IPS DF 6.9 (cell line): ENCODE measurements around the gene ZNF726.
"Not testable (repeated sequence)": the region's sequence is repeated elsewhere in the genome, so short reads cannot be mapped to it uniquely, and the experiment has no call there.

Experiments used
- DNase-seq: peaks from one replicate; pipeline ENCODE4 v3.0.0-alpha.2; 2013; ENCODE audit warnings: low read depth, low spot score
- H3K27ac ChIP-seq: one replicate; pipeline ENCODE4 v1.5.1; 2013; ENCODE audit warnings: low read length, control low read depth
- H3K27me3 ChIP-seq: 2 replicates; pipeline ENCODE4 v1.6.1; 2013; ENCODE audit warnings: mild to moderate bottlenecking, low read length; ENCODE audit not compliant: control insufficient read depth, insufficient read depth
- H3K36me3 ChIP-seq: 2 replicates; pipeline ENCODE4 v1.6.1; 2013; ENCODE audit warnings: low read length; ENCODE audit not compliant: control insufficient read depth, insufficient read depth
- H3K4me1 ChIP-seq: 2 replicates; pipeline ENCODE4 v1.6.1; 2013; ENCODE audit warnings: low read length; ENCODE audit not compliant: control insufficient read depth, insufficient read depth
- H3K4me3 ChIP-seq: 2 replicates; pipeline ENCODE4 v1.5.1; 2013; ENCODE audit warnings: mild to moderate bottlenecking, low read length
- H3K9me3 ChIP-seq: 2 replicates; pipeline ENCODE4 v1.6.1; 2013; ENCODE audit warnings: low read length, inconsistent platforms; ENCODE audit not compliant: control insufficient read depth, insufficient read depth
- WGBS: extraction: QIAGEN DNeasy Blood & Tissue Kit; methylation state at CpG from one replicate; pipeline ENCODE4 v1.1.7; 2013; ENCODE audit warnings: mixed read lengths, missing lambda C conversion rate; ENCODE audit not compliant: insufficient read length, insufficient coverage; 5-methylcytosine and 5-hydroxymethylcytosine counted together

Gene ZNF726

GRCh38 chr19:23932878-23933277 lies 18.2 kb downstream of the ZNF726 start:
- Histone ChIP-seq H3K36me3 (0 out of 2 replicates have a peak, but pooled peaks cover 2% of the 10 kb centered on the region), H3K9me3 (peaks cover 8% of the 10 kb centered on the region), H3K27me3 (no peaks in the 10 kb centered on the region; the same call in 1 of the 2 replicates), H3K4me3 (no peak overlapping the region), H3K27ac (no peak overlapping the region), H3K4me1 (no peaks in the 10 kb centered on the region)
- no peak for DNase-seq
- no CpG with 5 or more reads among the region's 1 CpG for WGBS

GRCh38 chr19:23937031-23937430 lies 22.3 kb downstream of the ZNF726 start:
- H3K36me3 ChIP-seq, DNase-seq, H3K27ac ChIP-seq, H3K9me3 ChIP-seq, H3K27me3 ChIP-seq, H3K4me1 ChIP-seq, H3K4me3 ChIP-seq: not testable (repeated sequence)
- no CpG with 5 or more reads among the region's 29 CpGs for WGBS

DNA sequence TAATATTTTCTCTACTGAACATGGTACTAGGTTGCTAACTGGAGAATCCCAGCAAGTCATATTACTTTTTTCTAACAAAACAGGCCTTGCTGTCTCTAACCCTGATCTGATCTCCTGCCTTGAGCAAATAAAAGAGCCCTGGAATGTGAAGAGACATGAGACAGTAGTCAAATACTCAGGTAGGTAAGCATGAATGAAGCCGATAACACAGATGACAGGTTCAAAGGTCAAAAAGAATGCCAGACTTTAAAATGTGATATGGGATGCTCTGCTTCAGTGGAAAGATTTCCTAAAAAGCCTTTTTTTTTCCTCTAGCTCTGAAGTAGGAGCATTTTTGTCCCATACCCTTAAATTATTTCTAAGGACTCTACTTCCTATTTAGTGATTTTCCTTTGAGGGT lies 28.7 kb downstream of the ZNF726 start:
- no peak overlapping the region for H3K27ac ChIP-seq
- no peaks in the 10 kb centered on the region for H3K36me3 ChIP-seq
- WGBS: no CpG with 5 or more reads among the region's 1 CpG
- DNase-seq: no peak
- H3K9me3 ChIP-seq: no peaks in the 10 kb centered on the region
- H3K4me3 ChIP-seq: no peak overlapping the region
- no peaks in the 10 kb centered on the region for H3K4me1 ChIP-seq
- H3K27me3 ChIP-seq: no peaks in the 10 kb centered on the region

DNA sequence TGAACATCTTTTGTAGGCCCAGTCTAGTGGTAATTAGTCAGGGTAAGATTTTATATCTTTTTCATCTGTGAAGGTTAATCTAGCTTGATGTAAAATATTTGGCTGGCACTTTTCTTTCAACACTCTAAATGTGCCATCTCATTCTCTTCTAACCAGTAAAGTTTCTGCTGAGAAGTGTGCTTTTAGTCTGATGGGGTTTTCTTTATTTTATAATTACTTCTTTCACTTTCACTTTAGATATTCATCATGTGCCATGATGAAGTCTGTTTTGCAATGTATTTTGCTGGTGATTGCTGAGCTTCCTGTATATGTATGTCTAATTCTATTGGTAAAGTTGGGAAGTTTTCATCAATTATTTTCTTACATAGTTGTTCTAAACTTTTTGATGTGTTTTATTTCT lies 31.9 kb downstream of the ZNF726 start:
- H3K9me3 ChIP-seq: no peaks in the 10 kb centered on the region
- DNase-seq: no peak
- H3K4me3 ChIP-seq: no peak overlapping the region
- no peak overlapping the region for H3K27ac ChIP-seq
- H3K36me3 ChIP-seq: no peaks in the 10 kb centered on the region
- no peaks in the 10 kb centered on the region for H3K4me1 ChIP-seq
- no peaks in the 10 kb centered on the region for H3K27me3 ChIP-seq

GRCh38 chr19:23949611-23950010 lies 34.9 kb downstream of the ZNF726 start:
- Histone ChIP-seq H3K27me3 (no peaks in the 10 kb centered on the region), H3K27ac (no peak overlapping the region), H3K4me3 (no peak overlapping the region), H3K36me3 (no peaks in the 10 kb centered on the region), H3K9me3 (no peaks in the 10 kb centered on the region), H3K4me1 (no peaks in the 10 kb centered on the region)
- DNase-seq: no peak
- WGBS: no CpG with 5 or more reads among the region's 2 CpGs

- Histone ChIP-seq H3K27me3 (no peaks in the 10 kb centered on the region), H3K4me1 (no peaks in the 10 kb centered on the region), H3K9me3 (no peaks in the 10 kb centered on the region), H3K27ac (no peak overlapping the region), H3K36me3 (no peaks in the 10 kb centered on the region), H3K4me3 (no peak overlapping the region)
- no CpG with 5 or more reads among the region's 5 CpGs for WGBS
- DNase-seq: no peak
Observed at GRCh38 chr19:23956051-23956450, 41.4 kb downstream of the ZNF726 start.

GRCh38 chr19:23957660-23958281 lies 43.1 kb downstream of the ZNF726 start:
- Histone ChIP-seq H3K4me1 (no peaks in the 10 kb centered on the region), H3K27me3 (no peaks in the 10 kb centered on the region), H3K4me3 (no peak overlapping the region), H3K36me3 (no peaks in the 10 kb centered on the region), H3K27ac (no peak overlapping the region), H3K9me3 (no peaks in the 10 kb centered on the region)
- WGBS: no CpG with 5 or more reads among the region's 15 CpGs
- DNase-seq: no peak

DNA sequence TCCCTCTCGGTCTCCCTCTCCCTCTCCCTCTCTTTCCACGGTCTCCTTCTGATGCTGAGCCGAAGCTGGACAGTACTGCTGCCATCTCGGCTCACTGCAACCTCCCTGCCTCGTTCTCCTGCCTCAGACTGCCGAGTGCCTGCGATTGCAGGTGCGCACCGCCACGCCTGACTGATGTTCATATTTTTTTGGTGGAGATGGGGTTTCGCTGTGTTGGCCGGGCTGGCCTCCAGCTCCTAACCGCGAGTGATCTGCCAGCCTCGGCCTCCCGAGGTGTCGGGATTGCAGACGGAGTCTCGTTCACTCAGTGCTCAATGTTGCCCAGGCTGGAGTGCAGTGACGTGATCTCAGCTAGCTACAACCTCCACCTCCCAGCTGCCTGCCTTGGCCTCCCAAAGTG lies 48.7 kb downstream of the ZNF726 start:
- WGBS: no CpG with 5 or more reads among the region's 20 CpGs
- not testable (repeated sequence) for H3K27me3 ChIP-seq, H3K4me1 ChIP-seq, H3K4me3 ChIP-seq, H3K27ac ChIP-seq, DNase-seq, H3K36me3 ChIP-seq, H3K9me3 ChIP-seq

DNA sequence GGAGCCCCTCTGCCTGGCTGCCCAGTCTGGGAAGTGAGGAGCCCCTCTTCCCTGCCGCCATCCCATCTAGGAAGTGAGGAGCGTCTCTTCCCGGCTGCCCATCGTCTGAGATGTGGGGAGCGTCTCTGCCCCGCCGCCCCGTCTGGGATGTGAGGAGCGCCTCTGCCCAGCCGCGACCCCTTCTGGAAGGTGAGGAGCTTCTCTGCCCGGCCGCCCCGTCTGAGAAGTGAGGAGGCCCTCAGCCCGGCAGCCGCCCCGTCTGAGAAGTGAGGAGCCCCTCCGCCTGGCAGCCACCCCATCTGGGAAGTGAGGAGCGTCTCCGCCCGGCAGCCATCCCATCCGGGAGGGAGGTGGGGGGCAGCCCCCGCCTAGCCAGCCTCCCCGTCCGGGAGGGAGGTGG lies 49.2 kb downstream of the ZNF726 start:
- not testable (repeated sequence) for DNase-seq, H3K27ac ChIP-seq, H3K27me3 ChIP-seq, H3K9me3 ChIP-seq, H3K4me3 ChIP-seq, H3K4me1 ChIP-seq, H3K36me3 ChIP-seq
- WGBS: no CpG with 5 or more reads among the region's 25 CpGs

DNA sequence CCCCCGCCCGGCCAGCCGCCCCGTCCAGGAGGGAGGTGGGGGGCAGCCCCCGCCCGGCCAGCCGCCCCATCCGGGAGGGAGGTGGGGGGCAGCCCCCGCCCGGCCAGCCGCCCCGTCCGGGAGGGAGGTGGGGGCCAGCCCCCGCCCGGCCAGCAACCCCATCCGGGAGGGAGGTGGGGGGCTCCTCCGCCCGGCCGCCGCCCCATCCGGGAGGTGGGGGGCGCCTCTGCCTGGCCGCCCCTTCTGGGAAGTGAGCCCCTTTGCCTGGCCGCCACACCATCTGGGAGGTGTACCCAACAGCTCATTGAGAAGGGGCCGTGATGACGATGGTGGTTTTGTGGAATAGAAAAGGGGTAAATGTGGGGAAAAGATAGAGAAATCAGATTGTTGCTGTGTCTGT lies 49.6 kb downstream of the ZNF726 start:
- H3K27me3 ChIP-seq, H3K9me3 ChIP-seq: not testable (repeated sequence)
- 100% methylated on average over 1 of the region's 26 CpGs for WGBS

GRCh38 chr19:23969630-23970029 lies 54.9 kb downstream of the ZNF726 start:
- WGBS: no CpG with 5 or more reads among the region's 2 CpGs
- Histone ChIP-seq H3K9me3 (no peaks in the 10 kb centered on the region; the same call in 1 of the 2 replicates), H3K36me3 (no peaks in the 10 kb centered on the region), H3K4me3 (no peak overlapping the region), H3K27ac (no peak overlapping the region), H3K4me1 (no peaks in the 10 kb centered on the region), H3K27me3 (no peaks in the 10 kb centered on the region)
- no peak for DNase-seq

More for the DNA sequence above, 49.6 kb downstream of the ZNF726 start:
- H3K4me1 ChIP-seq, H3K36me3 ChIP-seq, H3K27ac ChIP-seq, H3K4me3 ChIP-seq, DNase-seq: not testable (repeated sequence)
